Bronchial smooth muscle cell (primary cell): ENCODE results near the gene NIPSNAP3A. TPM values are rescaled to one million over a fixed set of nuclear protein-coding genes. Genes with fewer than 3 reads are reported as not detected.

Experiments
- total RNA-seq: library from RNA; depleted of rRNA; stranded (reverse); fragments of >200 nt; gene quantifications from 2 replicates; pipeline ENCODE4 v1.2.1, GENCODE V29; 2014

NIPSNAP3A gene
- total RNA-seq, result 12.4 and 26.0 TPM in 2 replicates

GRCh38 chr9:104747565-104748358 lies at the start of gene NIPSNAP3A:
TSS of gene NIPSNAP3A (plus strand) at chr9:104747683. CDS start at chr9:104747793, 110 bp downstream.

Other genes with a start within 250 kb of the NIPSNAP3A start
- gene OR13F1, start 243.4 kb upstream of the NIPSNAP3A start, total RNA-seq, result not detected in 2 replicates
- not detected in 2 replicates for gene OR13C4, start 220.5 kb upstream of the NIPSNAP3A start, total RNA-seq
- not detected in 2 replicates for gene OR13C3, start 210.8 kb upstream of the NIPSNAP3A start, total RNA-seq
- not detected in 2 replicates for gene OR13C8, start 178.5 kb upstream of the NIPSNAP3A start, total RNA-seq
- not detected in 2 replicates for gene OR13C5, start 148.3 kb upstream of the NIPSNAP3A start, total RNA-seq
- not detected in 2 replicates for gene OR13C2, start 142.1 kb upstream of the NIPSNAP3A start, total RNA-seq
- gene OR13C9, start 129.5 kb upstream of the NIPSNAP3A start, total RNA-seq, result not detected in 2 replicates
- gene OR13D1, start 53.2 kb upstream of the NIPSNAP3A start, total RNA-seq, result not detected in 2 replicates
- gene NIPSNAP3B, start 16.4 kb downstream of the NIPSNAP3A start, total RNA-seq, result 0.79 and 0.94 TPM in 2 replicates
- gene ABCA1, start 180.5 kb downstream of the NIPSNAP3A start, total RNA-seq, result 118 and 207 TPM in 2 replicates